22Rv1 (cell line): Measurements from ENCODE around the gene RNF146.

Experiments used
- ZFX ChIP-seq: fragments of 450-650 bp; IDR thresholded peaks from 2 replicates; pipeline ENCODE4 v1.6.1; 2017; ENCODE audit warnings: antibody characterized with exemption, borderline replicate concordance
- TF ChIP-seq, protein P1 (sequence below): fragments of 450-650 bp; IDR thresholded peaks from 2 replicates; pipeline ENCODE4 v1.5.1; 2017; ENCODE audit warnings: mild to moderate bottlenecking

DNA sequence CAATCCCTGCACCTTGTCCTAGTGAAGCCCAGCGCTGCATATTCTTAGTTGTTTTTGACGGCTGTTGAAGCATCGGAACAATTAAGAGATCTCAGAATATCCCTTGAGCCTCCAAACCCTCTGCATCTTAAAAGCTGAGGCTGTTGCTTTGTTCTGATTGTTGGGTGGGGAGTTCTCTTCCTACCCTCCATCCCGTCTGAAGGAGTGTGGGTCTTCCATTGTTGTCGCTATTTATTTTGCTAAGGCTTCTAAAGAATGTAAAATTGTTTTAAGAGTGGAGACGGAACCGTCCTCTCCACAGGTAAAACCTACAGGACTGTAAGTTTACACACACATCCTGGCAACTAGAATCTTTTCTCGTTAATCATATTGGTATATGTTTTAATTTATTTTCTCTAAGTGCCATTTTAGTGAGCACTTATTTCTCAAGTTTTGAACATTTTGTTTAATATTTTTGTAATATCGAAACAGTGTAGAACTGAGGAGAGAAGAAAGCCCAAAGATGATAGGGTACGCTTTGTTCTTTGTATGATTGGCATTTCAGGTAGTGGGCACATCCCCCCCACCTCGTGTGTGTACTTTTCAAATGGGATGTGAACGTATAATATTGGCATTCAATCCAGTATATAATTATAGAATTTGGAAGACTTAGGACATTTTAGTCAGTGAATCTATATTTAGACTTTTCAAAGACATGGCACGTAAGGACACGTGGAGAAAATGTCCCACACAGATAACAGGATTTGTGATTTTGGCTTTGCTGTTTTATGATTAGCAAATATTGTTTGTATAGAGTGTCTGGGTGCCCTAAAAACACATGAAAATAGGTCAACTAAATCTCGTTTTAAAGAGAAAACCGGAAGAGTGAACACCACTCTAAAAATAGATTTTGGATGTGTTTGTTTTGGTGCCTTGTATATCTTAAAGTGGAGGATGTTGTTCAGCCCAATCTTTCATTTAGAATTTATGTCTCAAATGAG is 1.3 kb downstream of the RNF146 start:
- TF ChIP-seq, protein P1, sequence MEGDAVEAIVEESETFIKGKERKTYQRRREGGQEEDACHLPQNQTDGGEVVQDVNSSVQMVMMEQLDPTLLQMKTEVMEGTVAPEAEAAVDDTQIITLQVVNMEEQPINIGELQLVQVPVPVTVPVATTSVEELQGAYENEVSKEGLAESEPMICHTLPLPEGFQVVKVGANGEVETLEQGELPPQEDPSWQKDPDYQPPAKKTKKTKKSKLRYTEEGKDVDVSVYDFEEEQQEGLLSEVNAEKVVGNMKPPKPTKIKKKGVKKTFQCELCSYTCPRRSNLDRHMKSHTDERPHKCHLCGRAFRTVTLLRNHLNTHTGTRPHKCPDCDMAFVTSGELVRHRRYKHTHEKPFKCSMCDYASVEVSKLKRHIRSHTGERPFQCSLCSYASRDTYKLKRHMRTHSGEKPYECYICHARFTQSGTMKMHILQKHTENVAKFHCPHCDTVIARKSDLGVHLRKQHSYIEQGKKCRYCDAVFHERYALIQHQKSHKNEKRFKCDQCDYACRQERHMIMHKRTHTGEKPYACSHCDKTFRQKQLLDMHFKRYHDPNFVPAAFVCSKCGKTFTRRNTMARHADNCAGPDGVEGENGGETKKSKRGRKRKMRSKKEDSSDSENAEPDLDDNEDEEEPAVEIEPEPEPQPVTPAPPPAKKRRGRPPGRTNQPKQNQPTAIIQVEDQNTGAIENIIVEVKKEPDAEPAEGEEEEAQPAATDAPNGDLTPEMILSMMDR, result no peak
- TF ChIP-seq ZFX, result no peak
